ENCODE data around the gene SNX22.

SNX22 gene

DNA sequence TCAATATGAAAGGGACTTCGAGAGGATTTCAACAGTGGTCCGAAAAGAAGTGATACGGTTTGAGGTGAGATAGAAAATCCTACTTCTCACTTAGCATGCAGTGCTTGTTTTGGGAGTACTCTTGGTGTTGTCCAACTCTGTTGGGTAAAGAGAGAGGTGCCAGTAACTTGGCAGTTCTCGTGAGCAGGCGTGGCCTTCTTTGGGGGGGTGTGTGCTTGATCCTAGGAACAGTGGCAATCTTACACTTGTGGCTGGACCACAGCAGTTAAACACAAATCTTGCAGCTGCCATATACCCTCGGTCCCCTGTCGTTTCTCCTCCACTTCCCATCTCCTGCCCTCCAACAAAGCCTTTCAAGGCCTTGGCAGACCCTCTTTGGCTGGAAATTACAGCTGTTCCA is 15.2 kb upstream of the SNX22 start:
- no peak for DNase-seq

DNA sequence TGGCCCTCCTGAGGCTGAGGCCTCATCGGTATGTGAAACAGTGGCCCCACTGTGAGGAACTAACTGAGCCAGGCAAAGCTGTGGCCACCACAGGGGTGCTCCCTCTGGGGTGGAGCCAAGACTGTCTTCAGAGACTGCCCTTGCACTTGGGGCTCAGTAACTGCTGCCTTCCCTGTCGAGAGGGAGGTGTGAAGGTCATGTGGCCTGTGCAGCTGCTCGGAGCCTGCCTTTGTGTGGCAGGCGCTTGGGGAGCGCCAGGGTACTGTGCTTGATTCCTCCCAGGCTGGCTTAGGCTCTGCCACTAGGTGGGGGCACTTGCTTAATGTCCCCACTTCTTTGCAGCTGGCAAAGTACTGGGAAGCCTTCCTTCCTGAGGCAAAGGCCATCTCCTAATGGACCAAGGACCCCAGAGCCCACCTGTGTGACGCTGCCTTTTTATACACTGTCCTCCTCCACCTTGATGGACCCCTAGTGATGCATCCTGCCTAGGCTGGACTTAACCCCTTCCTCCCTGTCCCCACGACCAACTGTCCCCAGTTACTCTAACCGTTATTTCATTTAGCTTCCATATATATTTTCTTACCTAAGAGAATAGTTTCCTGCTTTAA is 14.2 kb upstream of the SNX22 start:
- DNase-seq: no peak

DNA sequence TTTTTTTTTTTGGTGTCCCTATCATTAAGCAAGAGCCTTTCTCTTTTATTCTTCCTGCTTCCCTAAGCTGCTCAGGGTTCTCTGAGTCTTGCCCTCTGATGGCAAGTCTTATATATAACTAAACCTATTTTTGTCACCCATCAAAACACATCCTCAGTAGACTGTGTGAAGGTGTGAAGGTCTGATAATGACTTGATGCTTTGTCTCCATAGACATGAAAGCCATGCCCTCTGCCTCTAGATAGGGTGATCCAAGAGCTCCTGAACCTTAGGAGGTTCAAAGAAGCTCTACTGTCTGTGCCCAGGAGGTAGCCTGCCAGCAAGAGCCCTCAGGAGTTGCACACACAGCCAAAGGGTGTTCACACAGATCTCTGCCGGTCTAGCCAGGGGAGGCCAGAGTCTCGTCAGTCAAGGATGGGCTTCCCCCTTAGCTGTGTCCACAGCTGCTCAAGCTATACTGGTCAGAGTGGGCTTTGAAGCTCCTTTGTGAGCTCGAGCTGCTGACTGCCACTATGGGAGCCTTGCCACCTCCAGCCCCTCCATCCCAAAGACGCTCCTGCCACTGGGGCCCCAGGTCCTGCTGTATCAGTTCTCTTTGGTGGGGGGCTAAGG is 13.1 kb upstream of the SNX22 start:
- no peak for DNase-seq

DNA sequence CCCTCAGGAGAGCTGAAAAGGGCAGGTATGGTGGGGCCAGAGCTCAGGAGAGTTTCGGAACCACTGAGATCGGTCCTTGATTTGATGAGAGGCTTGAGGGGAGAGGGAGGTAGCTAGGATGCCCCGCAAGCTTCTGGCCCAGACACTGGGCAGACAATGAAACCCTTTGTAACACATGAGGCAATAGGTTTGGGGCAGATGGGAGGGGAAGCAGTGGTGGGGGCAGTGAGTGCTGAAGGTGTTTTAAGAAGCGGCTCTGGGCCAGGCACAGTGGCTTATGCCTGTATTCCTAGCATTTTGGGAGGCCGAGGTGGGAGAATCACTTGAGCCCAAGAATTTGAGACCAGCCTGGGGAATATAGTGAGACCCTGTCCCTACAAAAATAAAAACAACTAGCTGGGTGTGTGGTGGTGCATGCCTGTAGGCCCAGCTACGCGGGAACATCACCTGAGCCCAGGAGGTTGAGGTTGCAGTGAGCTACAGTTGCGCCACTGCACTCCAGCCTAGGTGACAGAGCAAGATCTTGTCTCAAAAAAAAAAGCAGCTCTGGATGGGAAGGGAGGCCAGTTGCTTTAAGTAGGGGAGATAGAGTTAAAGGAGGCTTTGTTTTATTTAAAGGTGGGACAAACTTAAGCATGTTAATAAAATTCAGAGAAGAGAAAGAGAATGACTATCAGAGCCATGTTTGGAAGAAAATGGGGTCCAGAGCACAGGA is 9.6 kb upstream of the SNX22 start:
- no peak for DNase-seq

DNA sequence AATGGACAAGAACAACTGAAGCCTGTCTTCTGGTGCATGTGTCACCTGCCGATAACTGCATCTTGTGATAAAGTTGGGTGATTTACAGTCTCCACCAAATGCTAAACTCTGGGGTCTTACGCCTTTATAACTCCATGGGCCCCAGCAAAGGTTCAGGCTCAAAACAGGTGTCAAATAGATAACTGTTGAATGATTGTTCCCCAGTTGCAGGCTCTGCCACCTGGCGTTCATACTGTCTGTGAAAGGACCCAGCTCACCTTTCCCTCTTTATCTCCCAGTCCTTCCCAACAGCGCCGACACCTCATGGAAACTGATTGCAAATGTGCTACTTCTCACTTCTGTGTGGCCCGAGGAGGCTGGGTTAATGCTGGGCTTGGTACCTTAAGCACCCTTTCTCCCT is 8.3 kb upstream of the SNX22 start:
- DNase-seq: no peak

DNA sequence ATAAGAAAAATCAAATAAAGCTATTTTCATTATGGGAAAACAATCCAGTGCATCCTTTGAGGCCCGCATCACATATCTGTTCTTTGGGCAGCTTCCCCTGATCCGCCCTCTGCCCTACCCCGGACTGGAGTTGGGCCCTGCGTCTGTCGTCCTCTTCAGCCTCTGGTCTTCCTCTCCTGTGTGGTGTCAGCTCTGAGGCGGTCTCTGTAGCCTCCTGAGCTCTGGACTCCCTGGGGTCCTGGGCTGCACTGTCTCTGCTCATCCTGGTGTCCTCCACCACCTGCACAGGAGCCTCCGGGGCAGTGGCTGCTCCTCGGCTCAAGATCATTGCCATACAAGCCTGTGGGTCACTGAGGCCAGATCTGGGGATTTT is 7.4 kb upstream of the SNX22 start:
- no peak for DNase-seq

DNA sequence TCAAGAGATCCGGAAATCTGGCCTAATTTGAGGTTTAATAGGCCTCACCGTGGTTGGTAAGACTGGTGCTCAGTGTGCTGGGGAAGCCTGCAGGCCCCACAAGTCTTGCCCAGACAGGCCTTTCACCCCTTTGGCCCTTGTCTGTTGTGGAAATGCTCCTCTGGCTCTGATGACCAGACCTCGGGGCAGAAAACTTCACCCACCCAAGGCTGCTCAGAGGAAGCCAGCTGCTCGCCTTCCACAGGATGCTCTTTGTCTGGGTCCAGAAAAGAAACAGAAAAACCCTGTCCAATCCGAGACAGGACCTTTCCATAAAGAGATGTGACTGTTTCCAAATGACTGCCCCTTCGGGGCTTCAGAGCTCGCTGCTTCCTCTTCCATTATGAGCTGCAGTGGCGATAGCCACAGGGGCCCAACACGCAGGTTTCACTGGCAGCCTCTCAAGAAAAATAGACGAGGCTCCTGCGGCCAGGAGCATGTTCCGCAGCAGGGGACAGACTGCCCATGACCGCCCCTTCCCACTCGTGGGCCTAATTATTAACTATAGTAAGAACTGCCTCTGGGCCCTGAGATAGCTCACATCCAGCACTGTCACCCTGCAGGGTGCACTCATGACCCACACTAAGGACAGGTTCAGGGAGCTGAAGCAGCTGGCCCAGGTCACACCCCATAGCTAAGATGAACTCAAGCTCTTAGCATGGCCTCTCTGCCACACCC is 6.8 kb upstream of the SNX22 start:
- DNase-seq: no peak

DNA sequence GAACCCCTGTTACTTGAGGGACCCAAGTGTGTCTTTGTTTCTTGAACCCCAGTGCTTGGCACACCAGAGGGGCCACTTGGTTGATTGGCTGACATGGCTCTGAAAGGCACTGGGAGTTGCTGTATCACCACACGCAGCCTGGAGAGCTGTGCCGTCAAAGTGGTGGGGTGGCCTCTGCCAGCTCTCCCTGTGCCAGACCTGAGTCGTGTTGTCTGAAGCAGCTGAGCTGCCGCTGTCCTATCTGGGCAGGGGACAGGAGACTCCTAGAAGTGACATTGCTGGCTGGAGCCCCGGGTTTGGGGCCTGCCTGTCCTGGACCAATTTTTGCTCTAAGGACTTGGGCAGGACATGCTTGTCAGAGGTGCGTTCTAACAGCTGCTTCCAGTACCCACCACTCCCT is 5.5 kb upstream of the SNX22 start:
- DNase-seq: no peak

DNA sequence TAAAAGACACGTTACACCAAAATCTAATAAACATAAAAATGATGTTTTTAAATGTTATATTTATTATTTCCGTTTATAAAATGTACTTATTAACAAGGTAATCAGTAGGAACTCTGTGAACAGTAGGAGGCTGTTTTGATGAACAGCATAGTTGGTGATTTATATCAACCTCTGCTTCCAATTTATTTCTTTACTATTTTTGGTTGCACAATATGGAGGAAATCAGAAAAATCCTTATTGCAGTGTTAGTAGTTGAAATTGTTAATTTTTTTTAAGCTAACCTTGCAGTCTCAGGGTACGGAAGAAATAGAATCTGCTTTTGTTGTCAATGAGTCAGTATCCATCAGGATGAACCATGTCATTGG is 5.0 kb upstream of the SNX22 start:
- DNase-seq: no peak

DNA sequence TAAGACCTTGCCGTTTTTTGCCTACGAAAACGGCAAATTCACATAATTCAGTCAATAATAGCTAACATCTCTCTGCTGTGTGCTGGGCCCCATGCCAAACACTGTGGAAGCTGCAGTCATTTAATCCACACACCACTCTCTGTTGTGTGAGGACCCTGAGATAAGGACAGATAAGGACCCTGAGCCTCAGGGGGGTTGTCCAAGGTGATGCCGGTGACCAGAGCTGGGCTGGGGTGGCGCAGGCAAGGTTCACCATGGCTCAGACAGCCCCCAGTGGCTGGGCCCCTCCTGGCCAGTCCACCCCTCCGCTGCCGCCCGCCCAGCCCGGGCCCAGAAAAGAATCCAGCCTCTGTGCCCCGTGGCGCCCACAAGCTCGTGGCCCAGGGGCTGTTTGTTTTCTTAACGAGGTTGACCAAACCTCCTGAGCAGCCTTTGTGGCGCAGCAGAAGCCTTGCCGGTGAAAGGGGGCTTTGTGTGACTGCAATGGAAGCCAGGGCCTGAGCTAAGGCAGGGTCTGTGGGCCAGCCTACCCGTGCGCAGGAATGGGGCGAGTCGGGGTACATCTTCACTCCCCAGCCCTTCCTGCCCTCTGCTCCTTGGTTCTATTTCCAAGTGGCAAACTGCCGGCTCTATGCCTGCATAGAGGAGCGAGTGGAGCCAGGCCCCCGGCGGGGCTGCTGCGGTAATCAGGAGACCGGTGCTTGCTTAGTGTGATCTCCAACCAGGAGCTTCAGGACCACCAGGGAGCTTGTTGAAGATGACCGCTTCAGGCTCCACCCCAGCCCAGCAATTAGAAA is 4.4 kb upstream of the SNX22 start:
- DNase-seq: no peak

DNA sequence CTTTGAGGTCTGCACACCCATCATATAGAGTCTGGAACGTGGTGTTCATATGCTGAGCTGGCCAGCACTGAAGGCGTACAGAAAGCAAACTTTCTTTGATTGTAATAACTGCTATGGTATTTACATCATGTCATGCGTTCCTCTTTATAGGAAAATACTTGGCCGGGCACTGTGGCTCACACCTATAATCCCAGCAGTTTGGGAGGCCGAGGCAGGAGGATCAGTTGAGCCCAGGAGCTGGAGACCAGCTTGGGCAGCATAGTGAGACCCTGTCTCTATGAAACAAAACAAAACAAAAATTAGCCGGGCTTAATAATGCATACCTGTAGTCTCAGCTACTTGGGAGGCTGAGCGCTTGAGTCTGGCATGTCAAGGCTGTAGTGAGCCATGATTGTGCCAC is 3.4 kb upstream of the SNX22 start:
- DNase-seq: no peak

DNA sequence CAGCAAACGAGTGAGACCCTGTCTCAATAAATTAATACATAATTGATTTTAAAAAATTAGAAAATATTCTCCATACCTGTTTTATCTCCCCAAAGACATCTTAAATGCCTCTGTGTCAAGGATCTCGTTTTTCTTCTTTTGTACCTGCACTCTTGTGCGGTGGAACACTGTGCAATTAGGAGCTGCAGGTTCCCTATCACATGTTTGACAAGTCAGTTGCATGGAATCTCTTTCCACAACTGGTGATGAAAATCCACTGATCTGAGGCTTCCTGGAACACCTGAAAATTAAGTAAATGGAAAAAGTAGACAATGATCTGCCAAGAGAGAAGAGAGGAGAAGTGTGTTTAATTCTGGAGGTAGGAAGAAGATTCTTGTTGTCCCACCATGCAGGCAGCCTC is 3.0 kb upstream of the SNX22 start:
- DNase-seq: no peak

DNA sequence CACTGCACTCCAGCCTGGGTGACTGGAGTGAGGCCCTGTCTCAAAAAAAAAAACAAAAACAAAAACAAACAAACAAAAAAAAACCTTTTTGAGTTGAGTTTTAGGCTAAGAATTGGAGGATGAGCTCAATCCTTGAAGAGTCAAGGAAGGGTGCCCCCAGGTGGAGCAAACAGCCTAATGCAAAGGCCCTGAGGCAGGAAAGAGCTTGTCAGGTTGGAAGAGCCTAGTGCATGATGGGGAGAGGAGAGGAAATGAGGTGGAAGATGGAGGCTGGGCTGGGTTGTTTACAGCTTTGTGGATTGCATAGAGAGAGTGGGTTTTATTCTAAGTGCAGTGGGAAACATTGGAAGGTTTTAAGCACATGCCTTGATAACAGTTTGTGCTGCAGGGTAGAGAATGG is 2.1 kb upstream of the SNX22 start:
- no peak for DNase-seq

DNA sequence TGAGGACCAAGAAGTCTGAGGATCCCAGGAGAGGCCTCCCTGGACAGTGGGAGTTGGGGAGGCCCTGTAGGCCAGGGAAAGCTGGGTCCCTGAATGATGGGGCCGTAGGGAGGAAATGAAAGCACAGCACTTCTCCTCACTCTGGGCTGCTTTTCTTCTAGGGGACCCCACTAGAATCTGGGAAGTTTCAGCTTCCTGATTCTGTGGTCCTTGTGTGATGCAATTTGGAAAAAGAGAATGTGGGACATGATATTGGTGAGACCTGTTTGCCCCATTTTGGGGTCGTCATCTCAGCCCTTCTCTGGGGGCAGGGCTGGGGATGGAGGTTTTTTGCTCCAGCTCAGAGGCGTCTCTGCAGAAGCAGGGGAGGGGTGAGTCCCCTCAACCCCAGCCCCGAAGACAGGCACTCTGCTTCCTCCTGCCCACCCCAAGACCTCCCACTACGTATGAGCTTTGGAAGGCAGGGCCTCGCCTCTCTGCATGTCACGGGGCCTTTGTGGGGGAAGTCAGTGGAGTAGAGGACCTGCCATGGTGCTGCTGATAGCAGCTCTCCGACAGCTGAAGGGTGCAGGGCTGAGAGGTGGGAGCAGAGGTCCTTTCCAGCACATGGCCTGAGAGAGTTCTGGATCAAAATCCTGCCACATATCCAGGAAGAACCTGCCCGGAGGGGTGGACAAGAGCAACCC is 1.5 kb upstream of the SNX22 start:
- no peak for DNase-seq

DNA sequence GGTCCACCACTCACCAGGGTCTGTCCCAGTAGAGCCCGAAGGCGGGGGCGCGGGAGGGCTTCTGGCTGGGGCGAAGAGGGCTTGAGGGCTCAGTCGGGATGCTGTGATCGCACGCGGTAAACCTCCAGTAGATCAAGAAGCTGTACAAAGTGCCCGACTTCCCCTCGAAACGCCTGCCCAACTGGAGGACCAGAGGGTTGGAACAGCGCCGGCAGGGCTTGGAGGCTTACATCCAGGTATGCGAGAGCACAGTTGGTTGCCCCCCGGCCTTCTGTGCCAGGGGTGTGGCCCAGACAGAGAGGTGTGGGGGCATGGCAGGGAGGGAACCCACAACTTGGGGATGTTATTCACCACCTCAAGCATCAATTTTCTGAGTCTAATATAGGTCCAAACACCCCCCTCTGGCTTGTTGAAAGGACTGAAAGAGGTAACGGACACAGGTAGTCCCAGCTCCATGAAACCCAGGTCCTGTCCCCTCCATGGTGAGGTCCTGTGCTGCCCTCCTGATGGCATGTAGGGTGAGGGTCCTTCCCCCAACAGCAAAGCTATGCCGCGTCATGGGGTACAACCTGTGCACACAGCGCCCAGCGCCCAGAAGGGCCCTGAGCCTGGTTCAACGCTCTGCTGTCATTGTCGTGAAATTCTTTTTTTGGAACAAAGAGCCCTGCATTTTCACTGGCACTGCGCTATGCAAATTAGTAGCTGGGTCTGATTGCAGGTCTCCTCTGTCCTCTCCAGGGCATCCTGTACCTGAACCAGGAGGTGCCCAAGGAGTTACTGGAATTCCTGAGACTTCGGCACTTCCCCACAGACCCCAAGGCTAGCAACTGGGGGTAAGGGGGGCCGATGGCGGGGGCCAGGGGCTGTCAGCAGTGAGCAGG is 1.2 kb downstream of the SNX22 start:
- DNase-seq: no peak

DNA sequence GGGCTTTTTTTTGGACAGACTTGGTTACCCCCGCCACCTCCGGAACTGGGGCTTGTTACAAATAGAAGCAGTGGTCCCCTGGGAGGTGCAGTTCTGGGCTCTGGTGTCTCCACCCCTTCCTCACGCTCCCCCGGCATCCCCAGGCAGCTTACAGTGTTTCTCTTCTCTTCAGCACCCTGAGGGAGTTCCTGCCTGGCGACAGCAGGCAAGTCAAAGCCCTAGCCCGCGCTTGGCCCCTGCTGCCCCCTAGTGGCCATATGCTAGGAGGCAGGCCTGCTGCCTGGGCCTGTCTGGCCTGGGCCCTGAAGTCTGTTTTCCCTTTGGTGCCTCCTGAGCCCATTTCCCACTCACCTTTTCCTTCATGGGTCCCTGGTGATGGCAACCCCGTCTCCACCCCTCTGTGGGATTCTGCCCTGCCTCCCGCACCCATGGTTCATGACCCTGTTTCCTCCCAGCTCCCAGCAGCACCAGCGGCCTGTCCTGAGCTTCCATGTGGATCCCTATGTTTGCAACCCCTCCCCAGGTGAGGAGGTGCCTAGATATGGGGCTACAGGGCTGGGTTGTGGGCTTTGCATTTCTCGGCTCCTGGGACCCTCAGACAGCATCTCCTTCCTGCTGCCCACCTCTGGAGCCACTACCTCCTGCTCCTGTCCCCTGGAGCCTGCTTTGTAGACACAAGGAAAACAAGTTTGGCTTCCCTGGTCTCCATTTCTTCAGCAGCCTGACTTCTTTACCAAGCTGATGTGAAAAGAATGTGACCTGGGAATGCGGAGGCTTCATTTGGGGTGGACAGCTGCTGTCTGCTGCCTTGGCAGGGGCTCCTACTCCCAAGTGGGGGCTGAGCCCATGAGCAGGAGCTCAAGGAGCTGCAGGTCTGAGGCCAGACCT is 2.2 kb downstream of the SNX22 start:
- DNase-seq: peak; percentile 85 to 90 (median 87)

DNA sequence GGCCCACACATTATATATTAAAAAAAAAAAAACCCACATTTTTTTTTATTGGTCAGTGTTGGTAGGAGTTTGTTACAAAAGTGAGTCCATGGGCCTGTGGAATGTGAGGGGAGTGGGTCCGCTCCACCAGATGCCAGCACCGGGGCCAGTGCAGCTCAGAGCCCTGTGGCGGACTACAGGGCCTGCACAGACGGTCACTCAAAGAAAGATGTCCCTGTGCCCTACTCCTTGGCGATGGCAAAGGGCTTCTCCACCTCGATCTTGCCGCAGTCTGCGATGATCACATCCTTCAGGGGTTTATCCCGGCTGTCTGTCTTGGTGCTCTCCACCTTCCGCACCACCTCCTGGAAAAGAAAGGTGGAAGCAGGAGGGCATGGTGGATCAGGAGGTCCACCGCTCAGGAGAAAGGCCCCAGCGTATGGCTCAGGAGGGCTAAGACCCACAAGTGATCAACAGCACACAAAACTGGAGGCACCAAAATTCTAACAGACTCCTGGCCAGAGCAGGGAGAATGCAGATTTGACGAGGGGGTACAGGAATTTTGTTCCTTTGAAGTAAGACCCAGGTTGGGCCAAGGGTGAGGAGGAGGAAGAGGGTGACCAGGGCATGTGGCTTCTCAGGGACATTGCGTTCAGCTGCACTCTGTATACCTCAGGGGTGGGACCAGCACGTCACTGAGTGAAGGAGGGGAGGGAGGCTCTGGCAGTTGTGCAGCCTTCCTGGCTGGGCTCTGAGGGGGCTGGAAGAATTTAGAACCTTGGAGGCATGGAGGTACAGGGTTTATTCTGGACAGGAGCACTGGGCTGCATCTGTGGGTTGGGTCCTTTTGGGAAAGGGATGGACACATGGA is 4.5 kb downstream of the SNX22 start:
- DNase-seq: no peak

DNA sequence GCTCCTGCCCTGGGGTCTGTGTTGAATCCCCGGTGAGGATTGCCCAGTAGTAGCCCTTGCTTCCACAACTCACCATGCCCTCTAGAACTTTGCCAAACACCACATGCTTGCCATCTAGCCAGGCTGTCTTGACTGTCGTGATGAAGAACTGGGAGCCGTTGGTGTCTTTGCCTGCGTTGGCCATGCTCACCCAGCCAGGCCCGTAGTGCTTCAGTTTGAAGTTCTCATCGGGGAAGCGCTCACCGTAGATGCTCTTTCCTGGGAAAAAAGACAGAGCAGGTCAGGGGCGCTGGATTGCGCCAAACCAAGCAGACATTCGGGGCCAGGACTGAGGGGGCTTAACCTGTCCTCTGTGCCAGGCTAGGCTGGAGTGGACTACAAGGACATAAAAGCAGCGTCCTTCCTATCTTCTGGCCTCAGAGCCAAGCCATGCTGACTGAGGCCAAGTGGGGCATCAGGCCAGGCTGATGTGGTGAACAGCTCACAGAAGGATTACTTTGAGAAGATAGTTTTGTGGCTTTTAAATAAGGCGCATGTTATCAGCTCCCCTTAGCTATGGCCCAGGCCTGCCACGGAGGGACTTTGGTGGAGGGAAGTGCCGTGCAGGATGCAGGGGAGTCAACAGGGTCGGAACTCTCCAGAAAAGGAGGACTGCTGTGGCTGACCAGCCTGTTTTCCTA is 5.3 kb downstream of the SNX22 start:
- DNase-seq: no peak

DNA sequence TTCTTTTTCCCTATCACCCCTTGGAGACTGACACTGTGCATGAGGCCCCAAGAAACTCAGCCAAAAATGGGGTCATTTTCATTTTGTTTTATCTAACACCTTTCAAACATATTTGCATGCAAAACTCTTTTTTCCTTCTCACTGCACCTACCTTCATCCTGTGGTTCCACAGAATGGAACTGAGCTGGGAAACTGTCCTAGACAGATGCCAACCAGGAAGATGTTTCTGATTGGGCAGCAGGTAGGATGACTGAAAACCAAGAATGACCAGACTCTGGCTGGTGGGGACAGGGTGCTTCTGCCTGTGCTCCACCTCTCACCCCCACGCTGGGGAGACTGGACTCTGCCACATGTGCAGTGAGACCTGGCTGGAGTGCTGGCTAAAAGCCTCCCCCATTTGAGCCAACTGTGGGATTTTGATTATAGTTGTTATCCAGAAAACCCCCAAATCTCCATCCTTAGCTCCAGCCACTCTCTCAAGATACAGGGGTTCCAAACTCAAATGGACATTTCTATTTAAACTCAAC is 6.1 kb downstream of the SNX22 start:
- no peak for DNase-seq
